ENCODE measurements around the gene DIS3L2. TPM values are rescaled to one million over a fixed set of nuclear protein-coding genes. Genes with fewer than 3 reads are reported as not detected.

DIS3L2 gene
- polyA plus RNA-seq, 4 donors = 28.8 to 47.2 (median 36.4) TPM

- DNase-seq (ENCODE audit: low read depth in 4 of 4, low spot score in 2 of 4) = no peak
Measured at GRCh38 chr2:232043966-232044365, 82.5 kb downstream of the DIS3L2 start.

- no peak for DNase-seq (ENCODE audit: low read depth in 4 of 4, low spot score in 2 of 4)
Measured at GRCh38 chr2:232049350-232049749, 87.8 kb downstream of the DIS3L2 start.

- no peak for DNase-seq (ENCODE audit: low read depth in 4 of 4, low spot score in 2 of 4)
Measured at GRCh38 chr2:232052591-232052990, 91.1 kb downstream of the DIS3L2 start.

- no peak for DNase-seq (ENCODE audit: low read depth in 4 of 4, low spot score in 2 of 4)
Measured at GRCh38 chr2:232053777-232054176, 92.3 kb downstream of the DIS3L2 start.

GRCh38 chr2:232058063-232058877, 96.8 kb downstream of the DIS3L2 start:
- DNase-seq (ENCODE audit: low read depth in 4 of 4, low spot score in 2 of 4) = no peak

- no peak for DNase-seq (ENCODE audit: low read depth in 4 of 4, low spot score in 2 of 4)
Measured at GRCh38 chr2:232058931-232059330, 97.4 kb downstream of the DIS3L2 start.

GRCh38 chr2:232061265-232061664, 99.8 kb downstream of the DIS3L2 start:
- no peak for DNase-seq (ENCODE audit: low read depth in 4 of 4, low spot score in 2 of 4)

GRCh38 chr2:232073026-232073425, 111.5 kb downstream of the DIS3L2 start:
- DNase-seq (ENCODE audit: low read depth in 4 of 4, low spot score in 2 of 4) = no peak

- DNase-seq (ENCODE audit: low read depth in 4 of 4, low spot score in 2 of 4) = no peak
Measured at GRCh38 chr2:232073699-232074098, 112.2 kb downstream of the DIS3L2 start.

GRCh38 chr2:232075080-232075479, 113.6 kb downstream of the DIS3L2 start:
- DNase-seq (ENCODE audit: low read depth in 4 of 4, low spot score in 2 of 4) = no peak

GRCh38 chr2:232075859-232076258, 114.3 kb downstream of the DIS3L2 start:
- DNase-seq (ENCODE audit: low read depth in 4 of 4, low spot score in 2 of 4) = no peak

GRCh38 chr2:232076272-232076671, 114.8 kb downstream of the DIS3L2 start:
- DNase-seq (ENCODE audit: low read depth in 4 of 4, low spot score in 2 of 4) = no peak

- no peak for DNase-seq (ENCODE audit: low read depth in 4 of 4, low spot score in 2 of 4)
Measured at GRCh38 chr2:232076736-232077135, 115.2 kb downstream of the DIS3L2 start.

- DNase-seq (ENCODE audit: low read depth in 4 of 4, low spot score in 2 of 4) = no peak
Measured at GRCh38 chr2:232085164-232085563, 123.7 kb downstream of the DIS3L2 start.

GRCh38 chr2:232085826-232086425, 124.4 kb downstream of the DIS3L2 start:
- DNase-seq (ENCODE audit: low read depth in 4 of 4, low spot score in 2 of 4) = no peak

- DNase-seq (ENCODE audit: low read depth in 4 of 4, low spot score in 2 of 4) = no peak
Measured at GRCh38 chr2:232088771-232089170, 127.3 kb downstream of the DIS3L2 start.

- no peak for DNase-seq (ENCODE audit: low read depth in 4 of 4, low spot score in 2 of 4)
Measured at GRCh38 chr2:232094201-232094600, 132.7 kb downstream of the DIS3L2 start.

GRCh38 chr2:232094883-232095282, 133.4 kb downstream of the DIS3L2 start:
- DNase-seq (ENCODE audit: low read depth in 4 of 4, low spot score in 2 of 4) = no peak

- no peak for DNase-seq (ENCODE audit: low read depth in 4 of 4, low spot score in 2 of 4)
Measured at GRCh38 chr2:232097260-232097659, 135.7 kb downstream of the DIS3L2 start.

- DNase-seq (ENCODE audit: low read depth in 4 of 4, low spot score in 2 of 4) = no peak
Measured at GRCh38 chr2:232097758-232098157, 136.2 kb downstream of the DIS3L2 start.

GRCh38 chr2:232102380-232102779, 140.9 kb downstream of the DIS3L2 start:
- DNase-seq (ENCODE audit: low read depth in 4 of 4, low spot score in 2 of 4) = no peak

GRCh38 chr2:232103140-232103737, 141.7 kb downstream of the DIS3L2 start:
- DNase-seq (ENCODE audit: low read depth in 4 of 4, low spot score in 2 of 4) = no peak
